T-helper 2 cell (primary cell): Measurements from ENCODE around the gene TLR3.

Source experiments
- DNase-seq, 5 experiments: peaks; one replicate each; pipeline versions ENCODE4 v3.0.0 to v3.0.0-alpha.2; 2012 to 2022

The TLR3 gene

DNA sequence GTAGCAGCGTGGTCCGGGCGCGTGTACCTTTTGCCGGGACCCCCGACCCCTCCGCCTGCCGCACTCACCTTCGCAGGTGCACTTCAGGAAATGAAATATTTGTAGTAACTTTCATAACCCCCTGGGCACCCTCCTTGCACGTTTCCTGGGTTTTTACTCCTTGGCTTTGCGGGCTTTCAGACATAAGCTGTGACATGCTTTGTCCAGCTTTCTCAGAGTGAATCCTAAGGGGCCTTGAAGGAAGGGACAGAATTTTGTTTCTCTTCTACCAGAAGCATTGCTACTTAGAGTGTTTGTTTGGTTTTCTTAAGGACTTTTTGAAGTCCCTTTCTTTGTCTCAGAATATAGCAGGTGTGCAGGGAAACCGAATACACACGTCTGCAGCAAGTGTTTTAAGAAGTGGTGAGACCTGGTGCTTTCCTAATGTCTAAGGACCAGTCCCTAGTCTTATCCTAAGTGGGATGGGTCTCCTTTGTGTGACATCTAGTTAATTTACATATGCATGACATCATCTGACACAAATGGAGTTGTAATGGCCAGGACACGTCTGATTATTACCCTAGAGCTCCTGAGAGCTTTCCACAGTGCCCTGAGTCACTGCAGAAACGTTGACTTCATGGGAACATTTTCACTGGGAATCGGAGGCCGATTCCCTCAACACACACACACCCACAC is 36.8 kb downstream of the TLR3 start:
- DNase-seq, result no peak

DNA sequence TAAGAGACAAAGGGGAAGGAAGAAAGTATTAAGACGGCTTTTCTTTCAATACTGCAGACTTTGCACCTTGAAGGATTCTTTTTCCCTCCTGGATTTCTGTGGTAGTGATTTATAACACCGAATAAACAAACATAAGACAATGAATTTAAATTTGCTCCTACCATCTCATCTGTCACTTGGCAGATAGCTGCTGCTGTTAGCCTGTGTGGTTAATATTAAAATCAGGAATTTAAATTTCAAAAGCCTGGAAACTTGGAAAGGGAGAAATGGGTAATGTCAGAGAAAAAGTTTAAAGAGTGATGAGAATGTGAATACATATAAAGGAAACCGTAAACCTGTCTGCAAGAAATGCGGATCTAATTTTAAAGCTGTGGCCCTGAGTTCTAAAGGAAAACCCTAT is 39.0 kb downstream of the TLR3 start:
- DNase-seq, result no peak

DNA sequence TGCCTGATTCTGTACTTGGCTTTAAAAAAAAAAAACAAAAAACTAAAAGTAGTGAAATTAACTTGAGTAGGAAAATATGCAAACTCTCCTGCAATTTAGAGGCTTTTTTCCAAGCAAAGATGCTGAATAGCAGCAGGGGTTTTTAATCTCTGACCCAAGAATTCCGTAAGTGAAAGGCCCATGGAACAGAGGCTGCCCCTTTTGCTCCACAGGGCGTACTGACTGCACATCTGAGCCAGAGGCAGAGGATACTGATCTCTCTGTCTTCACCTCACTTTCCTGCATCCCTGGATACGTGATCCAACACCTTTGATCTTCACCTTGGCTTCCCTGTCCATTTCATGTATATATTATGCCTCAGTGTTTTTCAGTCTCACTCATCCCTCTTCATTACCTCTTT is 39.4 kb downstream of the TLR3 start:
- no peak for DNase-seq

DNA sequence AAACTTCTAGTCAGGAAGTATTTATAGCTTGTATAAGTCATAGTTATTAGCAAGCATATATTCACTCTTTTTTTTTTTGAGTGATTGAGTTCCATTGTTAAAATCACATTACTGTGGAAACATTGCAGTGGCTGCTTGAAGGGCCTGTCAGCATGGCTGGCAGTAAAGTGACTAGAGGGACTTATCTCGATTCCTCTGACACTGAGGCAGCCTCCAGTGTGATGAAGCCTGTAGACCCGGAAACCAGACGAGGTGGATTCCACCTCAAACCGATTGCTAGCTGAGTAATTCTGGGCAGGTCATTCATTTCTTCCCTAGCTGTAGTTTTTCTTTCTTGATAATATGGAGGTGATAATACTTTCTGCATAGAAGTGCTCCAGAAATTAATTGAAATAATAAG is 40.3 kb downstream of the TLR3 start:
- DNase-seq, result peak in 1 of 5 experiments; percentile 6

DNA sequence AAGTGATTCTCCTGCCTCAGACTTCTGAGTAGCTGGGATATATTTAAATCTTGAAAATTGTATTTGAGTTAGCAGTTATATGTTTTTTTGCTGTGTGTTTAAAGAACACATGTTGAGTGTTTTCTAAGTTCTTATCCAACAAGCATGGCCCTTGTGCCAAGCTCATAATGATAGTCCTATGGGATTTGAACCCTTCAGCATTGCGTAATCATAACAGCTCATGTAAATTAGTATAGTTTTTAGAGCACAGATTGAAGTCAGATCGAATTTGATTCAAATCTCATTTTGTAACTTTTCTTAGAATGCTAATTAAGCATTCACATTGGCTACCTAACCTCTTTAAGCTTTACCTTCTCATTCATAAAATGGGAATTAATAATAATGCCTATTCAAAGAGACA is 47.7 kb downstream of the TLR3 start:
- DNase-seq, result no peak

DNA sequence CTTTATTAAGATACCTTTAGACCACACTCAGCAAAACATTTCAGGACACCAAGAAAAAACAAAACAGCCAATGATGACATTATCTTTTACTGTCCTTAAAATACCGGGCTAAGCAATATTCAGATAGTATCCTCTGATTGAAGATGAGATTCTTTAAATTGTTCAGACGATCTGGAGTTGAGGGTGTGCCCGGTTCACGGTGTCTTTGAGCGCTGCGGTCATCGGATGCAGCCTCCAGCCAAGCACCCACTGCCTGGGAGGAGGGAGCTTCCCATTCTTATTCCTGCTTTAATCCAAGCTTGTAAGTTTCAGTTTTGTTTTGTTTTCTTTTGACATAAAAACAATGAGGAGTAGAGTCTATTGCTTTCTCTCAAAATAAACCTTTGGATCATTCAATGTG is 49.6 kb downstream of the TLR3 start:
- DNase-seq, result no peak

DNA sequence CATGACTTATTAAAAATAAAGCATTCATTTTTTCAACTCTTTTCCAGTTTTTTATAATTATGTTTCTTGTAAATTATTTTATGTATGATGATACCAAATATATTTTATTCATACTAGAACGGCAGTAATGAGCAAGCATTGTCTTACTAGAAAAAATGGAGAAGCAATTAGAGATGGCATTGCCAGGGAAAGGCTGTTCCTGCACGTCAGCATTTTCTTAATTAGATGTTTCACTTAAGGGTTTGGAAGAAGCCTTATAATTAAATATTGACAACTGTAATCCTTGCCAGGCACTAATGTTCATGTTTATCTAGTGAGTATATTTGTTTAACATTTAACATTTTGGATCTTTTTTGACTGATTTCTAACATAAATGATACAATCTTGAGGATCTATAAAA is 52.1 kb downstream of the TLR3 start:
- no peak for DNase-seq

DNA sequence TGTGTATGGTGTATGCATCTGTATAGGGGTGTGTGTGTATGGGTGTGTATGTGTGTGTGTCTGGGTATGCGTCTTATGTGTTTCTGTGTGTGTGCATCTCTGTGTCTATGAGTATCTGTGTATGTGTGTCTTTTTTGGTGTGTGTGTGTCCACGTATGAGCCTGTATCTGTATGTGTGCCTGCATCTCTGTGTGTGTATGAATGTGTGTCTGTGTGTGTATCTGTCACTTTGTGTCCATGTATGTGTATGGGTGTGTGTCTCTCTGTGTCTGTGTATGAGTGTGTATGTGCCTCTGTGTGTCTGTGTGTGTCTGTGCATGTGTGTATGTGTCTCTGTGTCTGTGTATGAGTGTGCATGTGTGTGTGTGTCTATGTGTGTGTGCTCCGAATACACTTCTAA is 59.9 kb downstream of the TLR3 start:
- no peak for DNase-seq

DNA sequence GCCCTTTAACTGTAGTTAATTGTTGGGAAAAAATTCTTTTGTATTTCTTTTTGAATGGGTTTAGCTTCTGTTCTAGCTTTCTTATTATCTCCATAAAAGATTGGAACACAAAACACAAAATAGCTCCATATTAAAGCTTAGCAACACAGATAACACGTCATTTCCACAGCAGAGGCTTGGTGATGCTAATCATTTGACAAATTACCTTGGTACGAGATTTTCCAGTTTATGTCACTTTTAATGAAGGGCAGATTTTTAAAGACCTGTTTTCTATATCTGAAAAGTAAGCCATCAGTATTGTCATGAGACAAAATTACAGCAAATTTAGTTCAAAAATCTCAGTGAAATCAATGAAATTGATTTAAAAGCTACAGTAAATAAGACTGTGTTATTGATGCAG is 63.0 kb downstream of the TLR3 start:
- DNase-seq, result no peak

DNA sequence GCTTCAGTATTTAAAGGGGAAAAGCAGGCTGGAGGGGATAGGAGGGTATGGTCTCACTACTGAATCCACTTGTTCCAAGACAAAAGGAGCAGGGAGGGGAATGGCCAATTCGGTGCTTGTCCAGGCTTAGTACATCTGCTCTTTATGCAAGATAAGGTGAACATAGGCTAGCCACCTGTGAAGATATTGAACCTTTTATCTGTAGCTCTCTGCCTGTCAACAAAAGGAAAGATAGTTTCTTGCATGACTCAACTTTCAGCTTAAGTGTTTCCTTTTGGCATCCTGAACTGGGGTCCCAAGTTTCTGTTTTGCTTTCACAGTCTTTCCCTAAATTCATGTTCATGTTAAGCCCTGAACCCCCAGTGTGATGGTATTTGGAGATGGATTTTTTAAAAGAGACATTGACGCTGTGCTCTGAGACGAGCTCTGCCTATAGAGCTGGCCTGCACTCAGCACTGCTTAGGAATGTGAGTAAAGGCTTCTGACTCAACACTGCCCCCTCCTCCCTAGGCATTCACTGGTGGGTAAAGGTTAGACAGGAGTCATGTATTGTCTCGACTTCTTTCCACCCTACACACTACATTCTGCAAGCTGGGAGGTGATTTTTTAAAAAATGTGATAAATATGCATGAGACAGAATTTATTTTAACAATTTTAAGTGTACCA is 63.8 kb downstream of the TLR3 start:
- DNase-seq, result no peak

DNA sequence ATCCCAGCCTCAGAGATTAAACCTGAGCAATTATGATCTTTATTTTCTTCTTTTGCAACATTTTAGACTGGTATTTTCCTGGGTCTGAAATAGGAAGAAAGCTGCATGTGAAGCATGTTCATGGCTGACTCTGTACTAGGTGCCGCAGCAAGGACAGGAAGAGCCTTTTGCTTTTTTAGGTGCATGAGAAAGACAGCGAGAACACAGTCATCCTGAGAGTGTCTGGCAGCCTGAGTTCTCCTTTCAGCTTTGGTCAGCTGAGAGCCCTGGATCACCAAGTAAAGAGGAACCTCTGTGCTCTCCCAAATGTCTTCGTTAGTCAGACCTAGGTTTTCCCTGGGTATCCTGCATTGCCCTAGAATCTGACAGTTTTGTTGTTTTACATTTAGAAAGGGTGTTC is 65.3 kb downstream of the TLR3 start:
- peak in 1 of 5 experiments; percentile 58 for DNase-seq

DNA sequence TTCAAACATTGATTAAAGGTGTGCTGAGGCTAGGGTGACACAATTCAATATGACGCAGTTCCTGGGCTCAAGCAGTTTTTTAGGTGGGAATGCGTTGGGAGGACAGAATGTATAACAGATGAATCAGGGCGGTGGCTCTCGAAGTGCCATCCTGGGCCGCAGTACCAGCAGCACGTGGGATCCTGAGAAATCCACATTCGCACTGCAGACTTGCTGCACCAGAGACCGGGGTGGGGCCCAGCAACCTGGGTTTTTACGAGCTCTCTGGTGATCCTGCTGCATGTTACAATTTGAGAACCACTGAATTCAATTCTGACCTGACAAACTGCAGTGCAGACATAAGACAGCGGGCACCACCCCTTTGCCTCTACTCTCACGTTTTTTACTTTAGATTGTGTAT is 65.9 kb downstream of the TLR3 start:
- DNase-seq, result no peak

DNA sequence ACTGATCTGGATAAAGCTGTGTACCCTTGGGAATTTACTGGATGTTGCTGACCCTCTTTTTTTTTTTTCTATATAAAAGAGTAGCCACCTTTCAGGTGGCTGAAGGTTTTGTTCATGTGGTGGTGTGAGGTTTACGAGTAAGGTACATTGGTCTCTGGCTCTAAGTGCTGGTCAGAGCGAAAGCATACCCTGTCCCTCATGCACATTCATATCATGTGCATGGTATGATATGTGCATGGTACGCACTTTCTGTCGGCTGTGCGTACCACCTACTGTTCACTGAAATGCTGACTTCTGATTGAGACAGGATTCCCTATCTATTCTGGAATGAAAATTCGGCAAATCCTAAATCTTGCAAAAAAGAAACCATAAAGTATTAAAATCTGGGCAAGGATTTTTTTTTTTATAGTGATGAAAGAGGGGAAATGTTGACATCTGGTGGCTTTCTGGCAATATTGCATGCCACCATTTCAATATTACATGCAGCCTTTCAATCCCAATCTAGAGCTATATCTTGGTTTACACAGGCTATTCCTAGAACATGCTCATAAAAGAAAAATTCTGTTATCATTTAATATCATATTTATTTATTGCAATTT is 68.3 kb downstream of the TLR3 start:
- DNase-seq, result peak in 1 of 5 experiments; percentile 10
